Measurements from ENCODE around the gene KAT8.

DNA sequence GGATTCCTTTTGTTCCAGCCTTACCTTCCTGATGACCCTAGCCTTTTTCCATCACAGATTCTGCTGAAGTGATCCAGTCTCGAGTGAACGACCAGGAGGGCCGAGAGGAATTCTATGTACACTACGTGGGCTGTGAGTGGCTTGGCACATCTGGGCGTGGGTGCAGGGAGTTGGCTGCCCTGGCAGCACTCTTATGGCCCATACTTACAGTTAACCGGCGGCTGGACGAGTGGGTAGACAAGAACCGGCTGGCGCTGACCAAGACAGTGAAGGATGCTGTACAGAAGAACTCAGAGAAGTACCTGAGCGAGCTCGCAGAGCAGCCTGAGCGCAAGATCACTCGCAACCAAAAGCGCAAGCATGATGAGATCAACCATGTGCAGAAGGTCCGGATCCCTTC lies 2.7 kb downstream of the KAT8 start:
- TF ChIP-seq, protein P1, sequence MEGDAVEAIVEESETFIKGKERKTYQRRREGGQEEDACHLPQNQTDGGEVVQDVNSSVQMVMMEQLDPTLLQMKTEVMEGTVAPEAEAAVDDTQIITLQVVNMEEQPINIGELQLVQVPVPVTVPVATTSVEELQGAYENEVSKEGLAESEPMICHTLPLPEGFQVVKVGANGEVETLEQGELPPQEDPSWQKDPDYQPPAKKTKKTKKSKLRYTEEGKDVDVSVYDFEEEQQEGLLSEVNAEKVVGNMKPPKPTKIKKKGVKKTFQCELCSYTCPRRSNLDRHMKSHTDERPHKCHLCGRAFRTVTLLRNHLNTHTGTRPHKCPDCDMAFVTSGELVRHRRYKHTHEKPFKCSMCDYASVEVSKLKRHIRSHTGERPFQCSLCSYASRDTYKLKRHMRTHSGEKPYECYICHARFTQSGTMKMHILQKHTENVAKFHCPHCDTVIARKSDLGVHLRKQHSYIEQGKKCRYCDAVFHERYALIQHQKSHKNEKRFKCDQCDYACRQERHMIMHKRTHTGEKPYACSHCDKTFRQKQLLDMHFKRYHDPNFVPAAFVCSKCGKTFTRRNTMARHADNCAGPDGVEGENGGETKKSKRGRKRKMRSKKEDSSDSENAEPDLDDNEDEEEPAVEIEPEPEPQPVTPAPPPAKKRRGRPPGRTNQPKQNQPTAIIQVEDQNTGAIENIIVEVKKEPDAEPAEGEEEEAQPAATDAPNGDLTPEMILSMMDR (IDR thresholded peaks at IDR 0.05), result no peak
- TF ChIP-seq POLR2AphosphoS5 (IDR thresholded peaks at IDR 0.05), result no peak

Data from upper lobe of left lung (tissue), 4 donors.